Keratinocyte (primary cell): Measurements from ENCODE around the gene PIK3CB.

Experiments used
- EZH2 ChIP-seq: IDR thresholded peaks from one replicate; pipeline ENCODE4 v1.6.1; 2012; ENCODE audit warnings: inconsistent platforms, mild to moderate bottlenecking, low read length, moderate library complexity
- TF ChIP-seq, protein P1 (sequence below), 3 experiments: IDR thresholded peaks in 1 of 3; conservative IDR thresholded peaks in 1 of 3; optimal IDR thresholded peaks in 1 of 3; 2 replicates in 2 of 3; 3 replicates in 1 of 3; pipeline versions ENCODE3 to v1.5.1; 2011; ENCODE audit warnings: low read length in 3 of 3, mild to moderate bottlenecking in 3 of 3, moderate library complexity in 2 of 3, control low read depth in 1 of 3, inconsistent platforms in 1 of 3; ENCODE audit not compliant: insufficient read depth in 2 of 3; ENCODE audit errors: extremely low read depth in 1 of 3

DNA sequence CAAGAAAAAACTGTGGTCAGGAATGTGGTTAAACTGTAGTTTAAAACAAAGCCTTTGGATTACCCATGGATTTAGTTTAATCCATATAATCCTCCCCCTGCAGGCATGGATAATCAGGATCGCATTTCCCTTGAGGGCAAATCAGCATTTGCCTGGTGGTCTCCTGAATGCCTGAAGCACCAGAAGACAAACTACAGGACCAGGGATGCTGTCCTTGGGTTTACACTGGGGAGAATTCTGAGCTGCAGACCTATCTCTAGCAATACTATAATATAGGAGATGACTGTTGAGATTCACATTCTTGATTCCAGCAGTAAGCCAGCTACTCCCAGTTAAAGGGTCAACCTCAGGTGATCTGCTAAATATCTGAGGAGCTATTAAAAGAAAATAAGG is 10.6 kb downstream of the PIK3CB start:
- TF ChIP-seq, protein P1, sequence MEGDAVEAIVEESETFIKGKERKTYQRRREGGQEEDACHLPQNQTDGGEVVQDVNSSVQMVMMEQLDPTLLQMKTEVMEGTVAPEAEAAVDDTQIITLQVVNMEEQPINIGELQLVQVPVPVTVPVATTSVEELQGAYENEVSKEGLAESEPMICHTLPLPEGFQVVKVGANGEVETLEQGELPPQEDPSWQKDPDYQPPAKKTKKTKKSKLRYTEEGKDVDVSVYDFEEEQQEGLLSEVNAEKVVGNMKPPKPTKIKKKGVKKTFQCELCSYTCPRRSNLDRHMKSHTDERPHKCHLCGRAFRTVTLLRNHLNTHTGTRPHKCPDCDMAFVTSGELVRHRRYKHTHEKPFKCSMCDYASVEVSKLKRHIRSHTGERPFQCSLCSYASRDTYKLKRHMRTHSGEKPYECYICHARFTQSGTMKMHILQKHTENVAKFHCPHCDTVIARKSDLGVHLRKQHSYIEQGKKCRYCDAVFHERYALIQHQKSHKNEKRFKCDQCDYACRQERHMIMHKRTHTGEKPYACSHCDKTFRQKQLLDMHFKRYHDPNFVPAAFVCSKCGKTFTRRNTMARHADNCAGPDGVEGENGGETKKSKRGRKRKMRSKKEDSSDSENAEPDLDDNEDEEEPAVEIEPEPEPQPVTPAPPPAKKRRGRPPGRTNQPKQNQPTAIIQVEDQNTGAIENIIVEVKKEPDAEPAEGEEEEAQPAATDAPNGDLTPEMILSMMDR (optimal IDR thresholded peaks at IDR 0.05 in 1 of 3, IDR thresholded peaks at IDR 0.05 in 1 of 3, conservative IDR thresholded peaks at IDR 0.05 in 1 of 3; ENCODE audit: extremely low read depth in 1 of 3, insufficient read depth in 2 of 3, low read length in 3 of 3): no peak
- no peak for TF ChIP-seq EZH2
